Prostate gland (tissue), 2 donors: ENCODE data around the gene ZNF148.

Source experiments
- POLR2A ChIP-seq: fragments of 450-650 bp; IDR thresholded peaks from one replicate; pipeline ENCODE4 v1.6.1; 2016; ENCODE audit warnings: antibody characterized with exemption, mild to moderate bottlenecking
- POLR2AphosphoS5 ChIP-seq: sonication (generic); formaldehyde crosslinking; IDR thresholded peaks from one replicate; pipeline ENCODE4 v1.6.1; 2017; ENCODE audit warnings: antibody characterized with exemption
- TF ChIP-seq, protein P1 (sequence below), 4 experiments: fragments of 200-600 bp in 2 of 4; fragments of 450-650 bp in 2 of 4; sonication (generic) in 2 of 4; IDR thresholded peaks; 1 replicate in 3 of 4; 2 replicates in 1 of 4; pipeline ENCODE4 v1.5.1; 2016 to 2019; ENCODE audit warnings: antibody characterized with exemption in 4 of 4, mild to moderate bottlenecking in 2 of 4, moderate library complexity in 2 of 4

DNA sequence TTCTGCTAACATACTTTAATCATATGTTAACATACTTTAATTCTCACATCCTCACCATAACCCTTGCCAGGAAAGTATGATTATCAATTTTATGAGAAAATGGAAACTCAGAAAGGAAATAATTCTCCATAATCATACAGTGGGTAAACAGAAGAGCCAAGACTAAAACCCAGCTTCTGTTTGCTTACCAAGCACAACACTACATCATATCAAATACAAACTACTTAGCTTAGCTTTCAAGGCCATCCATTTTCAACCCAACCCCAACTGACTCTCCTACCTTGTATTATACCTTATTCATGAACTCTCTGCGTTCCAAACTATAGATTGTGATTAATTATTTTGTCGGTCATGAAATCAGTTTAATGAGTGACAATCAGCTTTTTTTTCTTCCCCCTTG is 9.0 kb downstream of the ZNF148 start:
- TF ChIP-seq, protein P1, sequence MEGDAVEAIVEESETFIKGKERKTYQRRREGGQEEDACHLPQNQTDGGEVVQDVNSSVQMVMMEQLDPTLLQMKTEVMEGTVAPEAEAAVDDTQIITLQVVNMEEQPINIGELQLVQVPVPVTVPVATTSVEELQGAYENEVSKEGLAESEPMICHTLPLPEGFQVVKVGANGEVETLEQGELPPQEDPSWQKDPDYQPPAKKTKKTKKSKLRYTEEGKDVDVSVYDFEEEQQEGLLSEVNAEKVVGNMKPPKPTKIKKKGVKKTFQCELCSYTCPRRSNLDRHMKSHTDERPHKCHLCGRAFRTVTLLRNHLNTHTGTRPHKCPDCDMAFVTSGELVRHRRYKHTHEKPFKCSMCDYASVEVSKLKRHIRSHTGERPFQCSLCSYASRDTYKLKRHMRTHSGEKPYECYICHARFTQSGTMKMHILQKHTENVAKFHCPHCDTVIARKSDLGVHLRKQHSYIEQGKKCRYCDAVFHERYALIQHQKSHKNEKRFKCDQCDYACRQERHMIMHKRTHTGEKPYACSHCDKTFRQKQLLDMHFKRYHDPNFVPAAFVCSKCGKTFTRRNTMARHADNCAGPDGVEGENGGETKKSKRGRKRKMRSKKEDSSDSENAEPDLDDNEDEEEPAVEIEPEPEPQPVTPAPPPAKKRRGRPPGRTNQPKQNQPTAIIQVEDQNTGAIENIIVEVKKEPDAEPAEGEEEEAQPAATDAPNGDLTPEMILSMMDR (IDR thresholded peaks at IDR 0.05), result no peak
- TF ChIP-seq POLR2AphosphoS5 (no peak), POLR2A (no peak)
